ENCODE results near the gene RNF212. TPM values are rescaled to one million over a fixed set of nuclear protein-coding genes. Genes with fewer than 3 reads are reported as not detected.
"Not testable (repeated sequence)": the region's sequence is repeated elsewhere in the genome, so short reads cannot be mapped to it uniquely, and the experiment has no call there.

Gene RNF212
- total RNA-seq, 1 donor from 2014 or later = 8.1 TPM

DNA sequence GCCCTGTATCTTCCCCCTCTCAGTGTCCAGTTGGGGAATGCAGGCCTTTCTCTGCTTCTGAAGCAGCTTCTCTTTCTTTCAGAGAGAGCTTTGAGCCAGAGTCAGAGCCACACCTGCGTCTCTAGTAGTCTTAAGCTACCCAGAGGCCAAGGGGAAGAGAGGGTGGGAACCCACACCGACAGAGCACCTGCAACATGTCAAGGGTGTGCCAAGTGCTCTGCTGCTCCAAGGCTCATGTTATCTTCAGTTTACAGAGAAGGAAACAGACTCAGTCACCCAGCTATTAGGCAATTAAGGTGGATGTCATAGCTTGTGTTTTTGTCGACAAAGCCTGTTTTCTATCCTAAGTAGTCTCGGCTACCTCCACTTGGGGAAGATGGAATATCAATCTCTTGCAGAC lies 22.7 kb upstream of the RNF212 start:
- no peak overlapping the region for H3K4me3 ChIP-seq (ENCODE audit: low read depth, low read length)
- TF ChIP-seq, protein P1, sequence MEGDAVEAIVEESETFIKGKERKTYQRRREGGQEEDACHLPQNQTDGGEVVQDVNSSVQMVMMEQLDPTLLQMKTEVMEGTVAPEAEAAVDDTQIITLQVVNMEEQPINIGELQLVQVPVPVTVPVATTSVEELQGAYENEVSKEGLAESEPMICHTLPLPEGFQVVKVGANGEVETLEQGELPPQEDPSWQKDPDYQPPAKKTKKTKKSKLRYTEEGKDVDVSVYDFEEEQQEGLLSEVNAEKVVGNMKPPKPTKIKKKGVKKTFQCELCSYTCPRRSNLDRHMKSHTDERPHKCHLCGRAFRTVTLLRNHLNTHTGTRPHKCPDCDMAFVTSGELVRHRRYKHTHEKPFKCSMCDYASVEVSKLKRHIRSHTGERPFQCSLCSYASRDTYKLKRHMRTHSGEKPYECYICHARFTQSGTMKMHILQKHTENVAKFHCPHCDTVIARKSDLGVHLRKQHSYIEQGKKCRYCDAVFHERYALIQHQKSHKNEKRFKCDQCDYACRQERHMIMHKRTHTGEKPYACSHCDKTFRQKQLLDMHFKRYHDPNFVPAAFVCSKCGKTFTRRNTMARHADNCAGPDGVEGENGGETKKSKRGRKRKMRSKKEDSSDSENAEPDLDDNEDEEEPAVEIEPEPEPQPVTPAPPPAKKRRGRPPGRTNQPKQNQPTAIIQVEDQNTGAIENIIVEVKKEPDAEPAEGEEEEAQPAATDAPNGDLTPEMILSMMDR (conservative IDR thresholded peaks at IDR 0.05; ENCODE audit: low read depth, low read length) = no peak
- DNase-seq (ENCODE audit: low read depth) = no peak

DNA sequence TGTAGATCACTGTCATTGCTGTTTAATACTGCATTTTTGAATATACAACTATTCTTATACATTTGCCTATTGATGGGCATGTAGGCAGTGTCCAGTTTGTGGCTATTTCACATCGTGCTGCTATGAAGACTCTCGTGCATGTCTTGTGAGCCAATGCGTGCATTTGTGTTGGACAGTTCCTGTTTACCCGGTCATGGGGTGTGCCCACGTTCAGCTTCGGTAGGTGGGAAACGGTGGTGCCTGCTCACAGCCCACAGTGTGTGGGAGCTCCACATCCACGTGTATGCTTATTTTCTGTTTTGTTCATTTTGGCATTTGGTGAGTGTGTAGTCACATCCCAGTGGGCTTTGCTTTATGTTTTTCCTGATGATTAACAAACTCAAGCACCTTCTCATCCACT lies 19.7 kb upstream of the RNF212 start:
- no peak for DNase-seq (ENCODE audit: low read depth)
- TF ChIP-seq, protein P1 (conservative IDR thresholded peaks at IDR 0.05; ENCODE audit: low read depth, low read length) = no peak
- no peak overlapping the region for H3K4me3 ChIP-seq (ENCODE audit: low read depth, low read length)

DNA sequence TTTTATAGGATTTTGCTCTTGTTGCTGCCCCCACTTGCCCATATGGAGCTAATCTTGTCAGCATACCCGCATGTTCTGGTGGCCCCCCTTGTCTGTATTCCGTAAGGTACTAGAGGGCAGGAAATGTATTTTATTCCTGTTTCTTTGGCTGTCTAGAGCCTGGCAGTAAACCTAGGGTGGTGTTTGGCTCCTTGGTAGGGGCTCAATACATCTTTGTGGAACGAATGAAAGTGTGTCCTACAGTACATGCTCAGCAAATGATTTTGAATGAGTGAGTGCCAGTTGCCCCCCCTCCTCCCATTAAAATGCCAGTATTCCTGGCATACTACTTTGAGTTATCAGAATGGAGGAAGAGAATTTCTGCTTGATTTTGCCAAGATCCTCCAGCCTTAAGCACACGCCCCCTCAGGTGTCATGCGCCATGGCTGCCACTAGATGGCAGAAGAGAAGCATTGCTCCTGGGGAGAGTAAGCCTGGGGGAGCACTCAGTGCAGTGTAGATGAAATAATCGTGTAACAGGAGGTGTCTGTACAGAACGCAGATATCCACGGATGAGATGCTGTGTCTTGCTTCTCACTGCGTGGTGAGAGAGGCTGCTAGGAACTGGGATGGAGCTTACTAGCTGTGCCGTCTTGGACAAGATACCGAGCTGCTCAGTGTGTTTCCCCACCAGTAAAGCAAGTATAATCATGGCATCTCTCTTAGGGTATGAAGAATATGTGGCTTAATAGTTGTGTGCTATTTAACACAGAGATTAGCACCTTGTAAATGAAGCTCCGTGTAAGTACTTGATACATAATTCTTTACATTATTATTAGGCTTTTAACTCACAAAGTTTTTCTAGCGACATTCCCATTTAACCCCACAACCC lies 17.2 kb upstream of the RNF212 start:
- H3K4me3 ChIP-seq (ENCODE audit: low read depth, low read length) = no peak overlapping the region
- TF ChIP-seq, protein P1 (conservative IDR thresholded peaks at IDR 0.05; ENCODE audit: low read depth, low read length) = peak; percentile 100
- no peak for DNase-seq (ENCODE audit: low read depth)

DNA sequence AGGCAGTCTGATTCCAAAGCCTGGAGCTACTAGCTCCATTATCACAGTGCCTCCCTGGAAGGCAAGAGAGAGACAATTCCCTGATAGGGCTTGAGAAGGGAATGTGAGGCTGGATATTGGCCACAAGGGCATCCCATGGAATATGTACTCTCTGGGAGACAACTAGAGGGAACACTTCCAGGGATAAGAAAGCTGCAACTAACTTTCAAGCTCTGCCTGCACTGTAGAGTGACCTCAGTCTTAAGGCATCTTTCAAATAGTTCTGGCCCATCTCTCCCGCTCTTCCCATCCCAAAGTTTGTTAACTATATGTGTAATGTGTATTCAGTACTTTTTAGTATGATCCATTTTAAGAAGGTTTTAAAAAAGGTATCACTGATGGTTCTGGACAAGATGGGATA lies 13.1 kb upstream of the RNF212 start:
- DNase-seq (ENCODE audit: low read depth) = no peak
- no peak overlapping the region for H3K4me3 ChIP-seq (ENCODE audit: low read depth, low read length)
- TF ChIP-seq, protein P1 (conservative IDR thresholded peaks at IDR 0.05; ENCODE audit: low read depth, low read length) = no peak

DNA sequence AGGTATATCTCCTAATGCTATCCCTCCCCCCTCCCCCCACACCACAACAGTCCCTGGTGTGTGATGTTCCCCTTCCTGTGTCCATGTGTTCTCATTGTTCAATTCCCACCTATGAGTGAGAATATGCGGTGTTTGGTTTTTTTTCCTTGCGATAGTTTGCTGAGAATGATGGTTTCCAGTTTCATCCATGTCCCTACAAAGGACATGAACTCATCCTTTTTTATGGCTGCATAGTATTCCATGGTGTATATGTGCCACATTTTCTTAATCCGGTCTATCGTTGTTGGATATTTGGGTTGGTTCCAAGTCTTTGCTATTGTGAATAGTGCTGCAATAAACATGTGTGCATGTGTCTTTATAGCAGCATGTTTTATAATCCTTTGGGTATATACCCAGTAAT lies 12.1 kb upstream of the RNF212 start:
- not testable (repeated sequence) for DNase-seq (ENCODE audit: low read depth); H3K4me3 ChIP-seq (ENCODE audit: low read depth, low read length)

DNA sequence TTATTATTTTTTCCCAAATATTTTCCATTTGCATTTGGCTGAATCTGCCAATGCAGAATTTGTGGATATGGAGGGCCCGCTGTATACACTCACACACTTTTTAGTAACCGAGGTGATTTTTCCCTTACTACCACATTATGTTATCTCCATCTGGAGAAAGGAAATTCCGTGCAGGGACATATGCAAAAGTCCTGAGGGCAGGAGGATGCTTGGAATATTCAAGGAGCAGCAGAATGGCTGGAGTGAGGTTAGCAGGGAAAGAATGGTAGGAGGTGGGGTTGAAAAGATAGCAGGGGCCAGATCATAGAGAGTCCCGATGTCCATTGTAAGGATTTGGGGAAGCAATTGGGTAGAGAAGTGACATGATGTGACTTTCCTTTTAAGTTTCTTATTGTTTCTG lies 11.5 kb upstream of the RNF212 start:
- DNase-seq (ENCODE audit: low read depth) = no peak
- no peak overlapping the region for H3K4me3 ChIP-seq (ENCODE audit: low read depth, low read length)
- TF ChIP-seq, protein P1 (conservative IDR thresholded peaks at IDR 0.05; ENCODE audit: low read depth, low read length) = no peak

DNA sequence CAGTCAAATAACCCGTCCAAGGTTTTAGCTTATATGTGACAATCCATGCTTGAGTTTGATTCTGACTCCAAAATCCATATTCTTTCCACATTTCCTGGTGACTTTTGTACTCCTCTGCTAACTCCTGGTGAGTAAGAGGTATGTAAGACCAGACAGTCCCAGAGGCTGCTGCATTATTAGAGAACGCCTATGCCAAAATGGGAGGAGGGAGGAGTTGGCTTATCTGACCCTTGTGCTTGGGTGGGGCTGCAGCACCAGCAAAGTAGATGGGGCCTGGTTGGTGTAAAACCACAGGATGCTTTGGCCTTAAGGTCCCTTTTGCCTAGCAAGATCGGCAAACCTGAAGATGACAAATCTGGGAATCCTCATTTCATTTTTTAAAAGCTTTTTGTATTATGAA lies 9.1 kb upstream of the RNF212 start:
- DNase-seq (ENCODE audit: low read depth) = no peak
- no peak overlapping the region for H3K4me3 ChIP-seq (ENCODE audit: low read depth, low read length)
- TF ChIP-seq, protein P1 (conservative IDR thresholded peaks at IDR 0.05; ENCODE audit: low read depth, low read length) = no peak
